Measurements from ENCODE around the gene GUCY1A1. TPM values are rescaled to one million over a fixed set of nuclear protein-coding genes. Genes with fewer than 3 reads are reported as not detected.

The GUCY1A1 gene
- total RNA-seq, 2 experiments from 2014 or later, result not detected

- CTCF ChIA-PET, result no interaction called here
- no peak overlapping the region for H3K4me3 Mint-ChIP-seq
- no peaks in the 10 kb centered on the region for H3K36me3 Mint-ChIP-seq (ENCODE audit: low read depth)
- Histone ChIP-seq H3K4me1 (ENCODE audit: insufficient read depth, low read length) (no peaks in the 10 kb centered on the region), H3K4me3 (ENCODE audit: low read length) (no peak overlapping the region), H3K9me3 (ENCODE audit: control insufficient read depth in 1 of 2, insufficient read depth in 1 of 2, low read length in 2 of 2) (no peaks in the 10 kb centered on the region), H3K36me3 (ENCODE audit: insufficient read depth, low read length) (no peaks in the 10 kb centered on the region), H3K27me3 (ENCODE audit: control insufficient read depth in 1 of 2, insufficient read depth in 2 of 2, low read length in 2 of 2) (no peaks in the 10 kb centered on the region), H3K27ac (ENCODE audit: low read depth in 1 of 2, low read length in 2 of 2) (no peak overlapping the region)
- no peaks in the 10 kb centered on the region for H3K9me3 Mint-ChIP-seq
- intact Hi-C loops (cut with DNase I, micrococcal nuclease), result no loop called here
- ATAC-seq (ENCODE audit: poor library complexity) (no peak), DNase-seq (no peak)
- no peaks in the 10 kb centered on the region for H3K4me1 Mint-ChIP-seq (ENCODE audit: low read depth)
- TF ChIP-seq CTCF (IDR thresholded peaks at IDR 0.05), result no peak
- POLR2A ChIA-PET, result no interaction called here
- no peaks in the 10 kb centered on the region for H3K27me3 Mint-ChIP-seq
- H3K27ac Mint-ChIP-seq, result no peak overlapping the region
These were observed 17.8 kb downstream of the GUCY1A1 start for GRCh38 chr4:155684423-155684822.

GRCh38 chr4:155684892-155685541, 18.4 kb downstream of the GUCY1A1 start:
- no peaks in the 10 kb centered on the region for H3K27me3 ChIP-seq (ENCODE audit: control insufficient read depth in 1 of 2, insufficient read depth in 2 of 2, low read length in 2 of 2)
- no peak overlapping the region for H3K27ac Mint-ChIP-seq
- DNase-seq (no peak), ATAC-seq (ENCODE audit: poor library complexity) (no peak)
- H3K4me3 ChIP-seq (ENCODE audit: low read length), result no peak overlapping the region
- CTCF ChIA-PET, result no interaction called here
- no peaks in the 10 kb centered on the region for H3K4me1 ChIP-seq (ENCODE audit: insufficient read depth, low read length)
- no peaks in the 10 kb centered on the region for H3K36me3 Mint-ChIP-seq (ENCODE audit: low read depth)
- no peak for TF ChIP-seq CTCF (IDR thresholded peaks at IDR 0.05)
- intact Hi-C loops (cut with DNase I, micrococcal nuclease), result no loop called here
- no peaks in the 10 kb centered on the region for H3K9me3 ChIP-seq (ENCODE audit: control insufficient read depth in 1 of 2, insufficient read depth in 1 of 2, low read length in 2 of 2)
- no peak overlapping the region for H3K27ac ChIP-seq (ENCODE audit: low read depth in 1 of 2, low read length in 2 of 2)
- POLR2A ChIA-PET, result no interaction called here
- H3K4me1 Mint-ChIP-seq (ENCODE audit: low read depth), result no peaks in the 10 kb centered on the region
- no peaks in the 10 kb centered on the region for H3K27me3 Mint-ChIP-seq
- no peaks in the 10 kb centered on the region for H3K36me3 ChIP-seq (ENCODE audit: insufficient read depth, low read length)
- no peak overlapping the region for H3K4me3 Mint-ChIP-seq
- H3K9me3 Mint-ChIP-seq, result no peaks in the 10 kb centered on the region

- Histone ChIP-seq H3K27me3 (ENCODE audit: control insufficient read depth in 1 of 2, insufficient read depth in 2 of 2, low read length in 2 of 2) (no peaks in the 10 kb centered on the region), H3K4me3 (ENCODE audit: low read length) (no peak overlapping the region), H3K9me3 (ENCODE audit: control insufficient read depth in 1 of 2, insufficient read depth in 1 of 2, low read length in 2 of 2) (no peaks in the 10 kb centered on the region), H3K27ac (ENCODE audit: low read depth in 1 of 2, low read length in 2 of 2) (no peak overlapping the region), H3K4me1 (ENCODE audit: insufficient read depth, low read length) (no peaks in the 10 kb centered on the region), H3K36me3 (ENCODE audit: insufficient read depth, low read length) (no peaks in the 10 kb centered on the region)
- ATAC-seq (ENCODE audit: poor library complexity) (no peak), DNase-seq (no peak)
- Mint-ChIP-seq H3K9me3 (no peaks in the 10 kb centered on the region), H3K4me1 (ENCODE audit: low read depth) (no peaks in the 10 kb centered on the region), H3K4me3 (no peak overlapping the region), H3K27me3 (no peaks in the 10 kb centered on the region), H3K36me3 (ENCODE audit: low read depth) (no peaks in the 10 kb centered on the region), H3K27ac (no peak overlapping the region)
- TF ChIP-seq CTCF (IDR thresholded peaks at IDR 0.05), result no peak
- CTCF ChIA-PET, result no interaction called here
- POLR2A ChIA-PET, result no interaction called here
- intact Hi-C loops (cut with DNase I, micrococcal nuclease), result no loop called here
These were observed 20.8 kb downstream of the GUCY1A1 start for GRCh38 chr4:155687380-155687982.

All from CD4-positive, alpha-beta T cell (primary cell).